Measurements from ENCODE around the gene ATPAF1. TPM values are rescaled to one million over a fixed set of nuclear protein-coding genes. Genes with fewer than 3 reads are reported as not detected.

The ATPAF1 gene
- total and polyA plus RNA-seq, 2 donors from 2014 or later: 36.4 to 127 TPM

GRCh38 chr1:46714976-46715375 lies 46.8 kb upstream of the ATPAF1 start:
- intact Hi-C loops (cut with DNase I): no loop called here
- Histone ChIP-seq H3K36me3 (ENCODE audit: control insufficient read depth in 2 of 3, insufficient read depth in 3 of 3, low read length in 3 of 3) (peaks cover 2 to 13% (median 6%) of the 10 kb centered on the region in 3 donors), H3K9me3 (ENCODE audit: control insufficient read depth in 2 of 3, insufficient read depth in 1 of 3, low read length in 3 of 3) (no peaks in the 10 kb centered on the region), H3K4me1 (ENCODE audit: control insufficient read depth in 2 of 3, insufficient read depth in 2 of 3, low read depth in 1 of 3, low read length in 3 of 3) (peaks cover 0 to 23% (median 16%) of the 10 kb centered on the region in 3 donors), H3K4me3 (ENCODE audit: low read length in 3 of 3) (no peak overlapping the region), H3K27me3 (ENCODE audit: control insufficient read depth, insufficient read depth, low read length) (no peaks in the 10 kb centered on the region), H3K27ac (ENCODE audit: low read depth in 2 of 2, low read length in 2 of 2) (no peak overlapping the region), H3K9ac (ENCODE audit: low read length in 3 of 3) (no peak overlapping the region)
- FAIRE-seq (no peak), DNase-seq (no peak)
- TF ChIP-seq CTCF (IDR thresholded peaks at IDR 0.05; ENCODE audit: borderline replicate concordance, extremely low read depth, insufficient read depth): no peak

GRCh38 chr1:46708121-46708520 lies 40.0 kb upstream of the ATPAF1 start:
- Histone ChIP-seq H3K4me3 (ENCODE audit: low read length in 3 of 3) (no peak overlapping the region), H3K27ac (ENCODE audit: low read depth in 2 of 2, low read length in 2 of 2) (no peak overlapping the region), H3K9ac (ENCODE audit: low read length in 3 of 3) (no peak overlapping the region), H3K9me3 (ENCODE audit: control insufficient read depth in 2 of 3, insufficient read depth in 1 of 3, low read length in 3 of 3) (no peaks in the 10 kb centered on the region), H3K4me1 (ENCODE audit: control insufficient read depth in 2 of 3, insufficient read depth in 2 of 3, low read depth in 1 of 3, low read length in 3 of 3) (no peaks in the 10 kb centered on the region), H3K36me3 (ENCODE audit: control insufficient read depth in 2 of 3, insufficient read depth in 3 of 3, low read length in 3 of 3) (peaks cover 6 to 33% (median 26%) of the 10 kb centered on the region in 3 donors), H3K27me3 (ENCODE audit: control insufficient read depth, insufficient read depth, low read length) (no peaks in the 10 kb centered on the region)
- FAIRE-seq: no peak
- no peak for TF ChIP-seq CTCF (IDR thresholded peaks at IDR 0.05; ENCODE audit: borderline replicate concordance, extremely low read depth, insufficient read depth)
- intact Hi-C loops (cut with DNase I): no loop called here
- no peak for DNase-seq

- intact Hi-C loops (cut with DNase I): no loop called here
- H3K27ac ChIP-seq (ENCODE audit: low read depth in 2 of 2, low read length in 2 of 2): no peak overlapping the region
- no peaks in the 10 kb centered on the region for H3K4me1 ChIP-seq (ENCODE audit: control insufficient read depth in 2 of 3, insufficient read depth in 2 of 3, low read depth in 1 of 3, low read length in 3 of 3)
- H3K4me3 ChIP-seq (ENCODE audit: low read length in 3 of 3): no peak overlapping the region
- no peak for TF ChIP-seq CTCF (IDR thresholded peaks at IDR 0.05; ENCODE audit: borderline replicate concordance, extremely low read depth, insufficient read depth)
- H3K27me3 ChIP-seq (ENCODE audit: control insufficient read depth, insufficient read depth, low read length): no peaks in the 10 kb centered on the region
- no peak overlapping the region for H3K9ac ChIP-seq (ENCODE audit: low read length in 3 of 3)
- DNase-seq (no peak), FAIRE-seq (no peak)
- peaks cover 6 to 34% (median 29%) of the 10 kb centered on the region in 3 donors for H3K36me3 ChIP-seq (ENCODE audit: control insufficient read depth in 2 of 3, insufficient read depth in 3 of 3, low read length in 3 of 3)
- H3K9me3 ChIP-seq (ENCODE audit: control insufficient read depth in 2 of 3, insufficient read depth in 1 of 3, low read length in 3 of 3): no peaks in the 10 kb centered on the region
Observed at GRCh38 chr1:46705408-46705807, 37.2 kb upstream of the ATPAF1 start.

Measured in kidney (tissue), 14 donors.